Activated CD4-positive, CD25-positive, alpha-beta regulatory T cell treated with anti-CD3 and anti-CD28 coated beads, Interleukin-2, amount 50 U/mL, for 24 hours (primary cell): ENCODE data around the gene EMILIN2.

Experiments
- ATAC-seq, 2 donors: fragments of 150-1000 bp; cut with Tn5 transposase; one replicate each; pipeline ENCODE4 v1.10.0; 2021; ENCODE audit warnings: mild to moderate bottlenecking in 1 of 2, moderate library complexity in 1 of 2

Gene EMILIN2

DNA sequence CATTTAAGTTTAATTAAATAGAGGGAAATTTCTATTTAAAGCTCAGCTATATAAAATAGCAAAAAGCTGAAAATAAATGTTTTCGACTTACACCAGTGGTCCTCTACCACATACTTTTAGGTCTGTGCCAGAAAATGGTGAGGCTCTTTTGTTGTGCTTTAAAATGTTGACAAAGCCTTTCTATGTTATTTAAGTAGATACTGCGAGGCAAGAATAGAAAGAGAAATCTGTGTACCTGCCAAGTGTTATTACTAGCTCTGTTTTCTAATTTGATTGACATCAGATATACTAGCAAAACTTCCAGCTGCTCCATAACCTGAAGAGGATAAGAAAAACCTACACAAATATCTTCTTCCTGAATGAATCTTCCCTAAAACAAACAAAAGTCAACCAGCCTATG, 112.5 kb downstream of the EMILIN2 start:
- ATAC-seq = no peak

DNA sequence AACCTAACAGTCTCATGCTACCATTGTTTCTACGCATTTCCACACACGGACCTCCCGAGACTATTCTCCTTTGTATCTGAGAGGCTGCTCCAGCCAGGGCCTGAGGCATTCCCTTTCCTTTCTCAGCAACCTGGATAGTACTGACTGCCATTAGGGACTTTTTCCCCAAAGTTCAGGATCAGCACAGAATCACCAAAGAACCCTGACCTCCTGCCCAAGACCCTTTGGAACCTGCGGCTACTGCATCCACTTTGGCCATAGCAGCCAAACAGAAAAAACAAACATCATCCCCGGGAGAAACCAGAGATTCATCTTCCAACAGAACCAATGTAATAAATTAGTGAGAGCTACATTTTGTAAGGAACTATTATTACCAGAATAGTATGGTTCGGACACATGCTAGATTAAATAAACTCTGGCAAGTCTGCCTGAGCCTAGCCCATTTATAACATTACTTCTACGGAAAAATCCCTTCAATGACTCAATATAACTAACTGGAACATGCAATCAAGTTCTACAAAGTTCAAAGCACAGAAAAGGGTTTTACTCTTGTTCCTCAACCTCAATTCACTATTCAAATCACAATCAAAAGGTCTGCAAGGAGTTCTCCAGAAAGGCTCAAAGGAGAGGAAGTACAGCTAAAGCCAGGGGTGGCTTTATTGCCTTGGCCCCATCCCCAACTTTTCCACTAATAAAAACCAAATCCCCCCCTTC, 114.3 kb downstream of the EMILIN2 start:
- peak in 1 of 2 donors; percentile 3 for ATAC-seq

DNA sequence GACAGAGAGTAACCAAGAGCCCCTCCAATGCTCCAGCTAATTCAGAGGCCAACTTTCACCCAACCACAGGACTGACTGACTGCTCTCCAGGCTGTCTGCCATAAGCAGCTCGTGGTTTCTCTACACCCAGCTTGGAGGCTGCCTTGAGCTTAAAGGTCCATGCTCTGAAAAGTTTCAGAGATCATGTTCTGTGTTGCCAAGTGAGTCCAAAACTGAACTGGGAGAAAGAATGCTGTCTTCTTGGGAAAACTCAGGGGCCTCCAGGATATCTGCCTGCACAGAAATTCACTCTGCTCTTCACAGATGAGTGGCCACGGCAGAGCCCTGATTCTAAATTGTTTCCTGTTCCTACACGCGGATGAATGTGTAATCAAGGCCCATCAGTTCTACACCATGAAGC, 115.0 kb downstream of the EMILIN2 start:
- no peak for ATAC-seq

DNA sequence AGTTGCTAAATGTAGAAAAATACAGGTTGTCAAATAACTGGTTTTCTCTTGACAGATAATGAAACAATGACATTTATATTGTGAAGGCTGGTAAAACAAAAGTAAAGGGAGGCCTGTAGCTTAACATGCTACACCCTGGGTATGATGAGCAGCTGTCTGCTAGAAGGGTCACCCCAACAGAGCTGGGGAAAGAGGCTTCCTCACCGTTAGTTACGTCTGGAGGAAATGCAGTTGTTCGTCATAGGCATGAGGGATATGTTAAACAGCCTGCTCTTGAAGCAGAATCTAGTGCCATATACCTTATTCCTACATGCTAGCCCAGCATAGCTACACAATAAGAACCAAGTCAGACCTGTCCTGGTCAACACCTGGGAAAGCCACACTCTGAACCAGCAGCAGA, 116.2 kb downstream of the EMILIN2 start:
- ATAC-seq = peak; percentile 58 to 65

DNA sequence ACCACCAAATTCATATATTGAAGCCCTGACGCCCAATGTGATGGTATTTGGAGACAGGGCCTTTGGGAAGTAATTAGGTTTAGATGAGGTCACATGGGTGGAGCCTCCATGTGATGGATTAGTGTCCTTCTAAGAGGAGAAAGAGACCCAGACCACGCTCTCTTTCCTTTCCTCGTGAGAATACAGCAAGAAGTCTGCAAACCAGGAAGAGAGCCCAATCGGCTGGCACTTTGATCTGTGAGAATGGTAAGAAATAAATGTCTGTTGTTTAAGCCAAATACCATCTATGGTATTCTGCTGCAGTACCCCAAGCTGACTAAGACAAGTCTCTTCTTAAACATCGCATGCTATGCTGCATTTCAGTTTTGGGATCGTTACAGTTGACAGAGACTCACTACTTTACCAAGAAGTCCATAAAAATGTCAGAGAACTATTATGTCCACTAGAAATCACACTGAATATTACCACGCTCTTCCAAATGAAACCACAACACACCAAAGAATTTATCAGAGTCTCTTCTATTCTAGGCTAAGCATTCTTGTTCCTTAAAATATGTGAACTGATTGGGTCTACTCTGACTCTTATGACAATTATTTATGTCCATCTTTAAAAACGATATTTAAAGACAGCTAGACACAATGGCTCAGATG, 117.7 kb downstream of the EMILIN2 start:
- ATAC-seq = no peak
